MM.1S (cell line): ENCODE measurements around the gene TNN.

Source experiments
- DNase-seq: peaks from one replicate; pipeline ENCODE4 v3.0.0-alpha.2; 2015
- H2AFZ ChIP-seq: fragments of 300-600 bp; sonication (generic); 2 replicates; pipeline ENCODE4 v1.6.0; 2016; ENCODE audit warnings: antibody characterized with exemption, low read length
- H3F3A ChIP-seq: fragments of 300-600 bp; sonication (generic); 2 replicates; pipeline ENCODE4 v1.6.1; 2016; ENCODE audit warnings: mild to moderate bottlenecking, antibody characterized with exemption, low read length, moderate library complexity, mixed read lengths; ENCODE audit not compliant: insufficient read depth
- H3K27ac ChIP-seq: fragments of 300-600 bp; sonication (generic); 2 replicates; pipeline ENCODE4 v1.5.1; 2016; ENCODE audit warnings: mild to moderate bottlenecking, low read length
- H3K27me3 ChIP-seq: fragments of 300-600 bp; sonication (generic); replicated peaks from 2 replicates; pipeline ENCODE4 v1.6.0; 2016; ENCODE audit warnings: low read length; ENCODE audit not compliant: insufficient read depth
- H3K36me3 ChIP-seq: fragments of 300-600 bp; sonication (generic); replicated peaks from 2 replicates; pipeline ENCODE4 v1.6.1; 2016; ENCODE audit warnings: mild to moderate bottlenecking, low read length, mixed read lengths; ENCODE audit not compliant: insufficient read depth
- H3K4me1 ChIP-seq: fragments of 300-600 bp; sonication (generic); 2 replicates; pipeline ENCODE4 v1.6.1; 2016; ENCODE audit warnings: low read length, mixed read lengths
- H3K4me2 ChIP-seq: fragments of 300-600 bp; sonication (generic); 2 replicates; pipeline ENCODE4 v1.6.0; 2016; ENCODE audit warnings: low read depth, low read length
- H3K4me3 ChIP-seq: fragments of 300-600 bp; sonication (generic); 2 replicates; pipeline ENCODE4 v1.5.1; 2016; ENCODE audit warnings: low read length, mixed read lengths
- H3K79me2 ChIP-seq: fragments of 300-600 bp; sonication (generic); 2 replicates; pipeline ENCODE4 v1.6.1; 2016; ENCODE audit warnings: mixed run types, low read length, mixed read lengths
- H3K9ac ChIP-seq: fragments of 300-600 bp; sonication (generic); 2 replicates; pipeline ENCODE4 v1.6.1; 2016; ENCODE audit warnings: low read length, mixed read lengths
- H3K9me2 ChIP-seq: fragments of 300-600 bp; sonication (generic); replicated peaks from 2 replicates; pipeline ENCODE4 v1.6.1; 2016; ENCODE audit warnings: mild to moderate bottlenecking, low read length, mixed read lengths; ENCODE audit not compliant: insufficient read depth
- H3K9me3 ChIP-seq: fragments of 300-600 bp; sonication (generic); replicated peaks from 2 replicates; pipeline ENCODE4 v1.6.1; 2016; ENCODE audit warnings: mild to moderate bottlenecking, low read length, mixed read lengths; ENCODE audit not compliant: insufficient read depth
- H4K20me1 ChIP-seq: fragments of 300-600 bp; sonication (generic); 2 replicates; pipeline ENCODE4 v1.6.1; 2016; ENCODE audit warnings: mild to moderate bottlenecking, low read length, moderate library complexity, mixed read lengths; ENCODE audit not compliant: insufficient read depth
- EZH2 ChIP-seq: fragments of 300-600 bp; sonication (generic); optimal IDR thresholded peaks from 2 replicates; pipeline ENCODE3; 2017; ENCODE audit warnings: low read depth, mild to moderate bottlenecking, antibody characterized with exemption, low read length, mixed read lengths
- EZH2phosphoT487 ChIP-seq: fragments of 300-600 bp; sonication (generic); IDR thresholded peaks from 2 replicates; pipeline ENCODE4 v1.6.1; 2018; ENCODE audit warnings: antibody characterized with exemption, low read length
- TF ChIP-seq, protein P1 (sequence below): fragments of 300-600 bp; sonication (generic); IDR thresholded peaks from 2 replicates; pipeline ENCODE4 v1.5.1; 2016; ENCODE audit warnings: antibody characterized with exemption, low read length, mixed read lengths

Gene TNN

DNA sequence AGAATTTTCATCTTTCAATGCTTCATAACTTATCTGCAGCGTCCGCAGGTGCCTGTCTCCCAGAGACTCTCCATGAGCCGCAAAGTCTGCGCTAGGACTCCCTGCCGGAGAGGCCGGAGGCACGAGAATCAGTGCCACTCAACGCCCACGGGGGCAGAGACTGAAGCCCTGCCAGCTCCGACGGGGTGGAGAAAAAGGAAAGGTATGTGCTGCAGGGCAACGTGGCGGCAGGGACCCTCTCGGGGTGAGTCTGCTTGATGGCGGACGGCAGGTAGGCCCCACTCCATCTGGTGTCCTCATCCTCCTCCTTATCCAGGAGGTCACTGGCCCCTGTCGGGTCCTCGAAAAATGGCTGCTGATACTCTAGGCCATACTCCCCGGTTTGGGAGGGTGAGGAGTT, 22.5 kb upstream of the TNN start:
- Histone ChIP-seq H4K20me1 (no peaks in the 10 kb centered on the region), H3K27ac (no peak overlapping the region), H3K9me3 (no peaks in the 10 kb centered on the region), H3K4me2 (no peak overlapping the region), H3K9ac (no peak overlapping the region), H3K9me2 (no peaks in the 10 kb centered on the region), H3F3A (no peaks in the 10 kb centered on the region), H3K27me3 (no peaks in the 10 kb centered on the region), H2AFZ (no peak overlapping the region), H3K4me1 (no peaks in the 10 kb centered on the region), H3K79me2 (no peaks in the 10 kb centered on the region), H3K36me3 (no peaks in the 10 kb centered on the region), H3K4me3 (no peak overlapping the region)
- TF ChIP-seq EZH2 (no peak), EZH2phosphoT487 (no peak)
- TF ChIP-seq, protein P1, sequence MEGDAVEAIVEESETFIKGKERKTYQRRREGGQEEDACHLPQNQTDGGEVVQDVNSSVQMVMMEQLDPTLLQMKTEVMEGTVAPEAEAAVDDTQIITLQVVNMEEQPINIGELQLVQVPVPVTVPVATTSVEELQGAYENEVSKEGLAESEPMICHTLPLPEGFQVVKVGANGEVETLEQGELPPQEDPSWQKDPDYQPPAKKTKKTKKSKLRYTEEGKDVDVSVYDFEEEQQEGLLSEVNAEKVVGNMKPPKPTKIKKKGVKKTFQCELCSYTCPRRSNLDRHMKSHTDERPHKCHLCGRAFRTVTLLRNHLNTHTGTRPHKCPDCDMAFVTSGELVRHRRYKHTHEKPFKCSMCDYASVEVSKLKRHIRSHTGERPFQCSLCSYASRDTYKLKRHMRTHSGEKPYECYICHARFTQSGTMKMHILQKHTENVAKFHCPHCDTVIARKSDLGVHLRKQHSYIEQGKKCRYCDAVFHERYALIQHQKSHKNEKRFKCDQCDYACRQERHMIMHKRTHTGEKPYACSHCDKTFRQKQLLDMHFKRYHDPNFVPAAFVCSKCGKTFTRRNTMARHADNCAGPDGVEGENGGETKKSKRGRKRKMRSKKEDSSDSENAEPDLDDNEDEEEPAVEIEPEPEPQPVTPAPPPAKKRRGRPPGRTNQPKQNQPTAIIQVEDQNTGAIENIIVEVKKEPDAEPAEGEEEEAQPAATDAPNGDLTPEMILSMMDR, result no peak
- DNase-seq, result no peak

DNA sequence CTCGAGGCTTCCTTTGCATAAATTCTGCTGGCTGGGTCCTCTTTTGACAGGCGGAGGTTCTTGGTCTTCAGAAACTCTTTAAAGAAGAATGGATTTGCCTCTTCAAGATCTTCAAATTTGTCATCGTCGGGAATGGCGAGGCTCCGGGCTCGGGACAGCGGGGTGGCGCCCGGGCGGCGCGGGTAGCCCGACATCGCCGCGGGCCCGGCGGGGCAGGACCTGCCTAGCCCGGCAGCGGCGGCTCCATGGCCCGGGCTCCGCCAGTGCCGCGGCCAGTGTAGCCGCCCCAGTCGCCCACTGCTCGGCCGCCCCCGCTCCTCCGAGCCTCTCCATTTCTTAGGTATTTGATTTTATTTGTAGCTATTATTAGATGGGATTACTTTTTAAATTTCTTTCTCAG, 22.1 kb upstream of the TNN start:
- Histone ChIP-seq H3K9me2 (no peaks in the 10 kb centered on the region), H3K36me3 (no peaks in the 10 kb centered on the region), H2AFZ (no peak overlapping the region), H3K4me1 (no peaks in the 10 kb centered on the region), H3K4me3 (no peak overlapping the region), H4K20me1 (no peaks in the 10 kb centered on the region), H3K9ac (no peak overlapping the region), H3K79me2 (no peaks in the 10 kb centered on the region), H3K4me2 (no peak overlapping the region), H3K27me3 (no peaks in the 10 kb centered on the region), H3F3A (no peaks in the 10 kb centered on the region), H3K27ac (no peak overlapping the region), H3K9me3 (no peaks in the 10 kb centered on the region)
- TF ChIP-seq EZH2 (no peak), EZH2phosphoT487 (no peak)
- TF ChIP-seq, protein P1, result no peak
- no peak for DNase-seq

DNA sequence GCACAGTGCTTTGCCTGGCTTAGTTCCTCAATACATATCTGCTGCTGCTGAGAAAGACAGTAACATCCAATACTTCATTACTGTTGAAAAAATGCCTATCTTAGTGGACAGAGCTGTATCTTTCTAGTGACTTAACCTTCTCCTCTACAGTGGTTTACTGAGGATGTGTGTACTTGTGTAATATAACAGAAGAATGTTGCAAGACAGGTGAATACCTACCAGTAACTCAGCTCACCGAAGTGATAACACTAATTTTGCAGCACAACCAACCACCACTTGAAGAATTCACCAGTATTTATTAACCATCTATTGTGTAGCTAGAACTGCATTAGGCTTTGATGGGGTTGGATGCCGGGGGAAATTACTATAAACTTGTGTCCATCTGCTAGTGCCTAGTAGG, 16.6 kb upstream of the TNN start:
- Histone ChIP-seq H3K9me3 (no peaks in the 10 kb centered on the region), H3K4me1 (no peaks in the 10 kb centered on the region), H3F3A (no peaks in the 10 kb centered on the region), H3K79me2 (no peaks in the 10 kb centered on the region), H4K20me1 (no peaks in the 10 kb centered on the region), H3K36me3 (no peaks in the 10 kb centered on the region), H3K4me3 (no peak overlapping the region), H2AFZ (no peak overlapping the region), H3K27ac (no peak overlapping the region), H3K4me2 (no peak overlapping the region), H3K9me2 (no peaks in the 10 kb centered on the region), H3K27me3 (no peaks in the 10 kb centered on the region), H3K9ac (no peak overlapping the region)
- no peak for DNase-seq
- TF ChIP-seq EZH2phosphoT487 (no peak), EZH2 (no peak)
- TF ChIP-seq, protein P1, result no peak

DNA sequence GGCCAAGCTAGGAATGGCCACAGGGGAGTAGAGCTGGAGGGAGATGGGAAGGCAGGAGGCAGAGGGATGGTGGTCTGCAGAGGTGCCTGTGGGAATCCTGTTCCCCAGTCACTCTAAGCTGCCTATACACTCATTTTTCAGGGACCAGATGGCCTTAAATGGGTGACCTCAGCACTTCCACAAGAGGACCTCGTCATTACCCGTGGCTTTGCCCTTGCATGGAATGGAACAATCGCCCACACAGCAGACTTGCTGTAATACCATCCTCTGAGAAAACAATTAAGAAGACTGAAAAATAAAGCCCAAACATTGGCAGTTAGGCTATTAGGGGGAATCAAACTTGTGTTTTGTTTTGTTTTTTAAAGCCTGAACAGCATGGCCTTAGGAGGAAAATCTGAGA, 12.9 kb upstream of the TNN start:
- Histone ChIP-seq H3K4me3 (no peak overlapping the region), H3K9me3 (no peaks in the 10 kb centered on the region; the same call in 1 of the 2 replicates), H3K4me1 (no peaks in the 10 kb centered on the region), H3K79me2 (no peaks in the 10 kb centered on the region), H3K27ac (no peak overlapping the region), H3K4me2 (no peak overlapping the region), H3K36me3 (no peaks in the 10 kb centered on the region), H3K9me2 (no peaks in the 10 kb centered on the region), H3K27me3 (no peaks in the 10 kb centered on the region), H3K9ac (no peak overlapping the region), H3F3A (no peaks in the 10 kb centered on the region), H4K20me1 (no peaks in the 10 kb centered on the region), H2AFZ (no peak overlapping the region)
- no peak for DNase-seq
- TF ChIP-seq EZH2 (no peak), EZH2phosphoT487 (no peak)
- TF ChIP-seq, protein P1, result no peak
